Measurements from ENCODE around the gene RANBP9. TPM values are rescaled to one million over a fixed set of nuclear protein-coding genes. Genes with fewer than 3 reads are reported as not detected.

Gene RANBP9
- total and polyA plus RNA-seq, 4 donors: 5.8 to 25.2 (median 14.1) TPM

DNA sequence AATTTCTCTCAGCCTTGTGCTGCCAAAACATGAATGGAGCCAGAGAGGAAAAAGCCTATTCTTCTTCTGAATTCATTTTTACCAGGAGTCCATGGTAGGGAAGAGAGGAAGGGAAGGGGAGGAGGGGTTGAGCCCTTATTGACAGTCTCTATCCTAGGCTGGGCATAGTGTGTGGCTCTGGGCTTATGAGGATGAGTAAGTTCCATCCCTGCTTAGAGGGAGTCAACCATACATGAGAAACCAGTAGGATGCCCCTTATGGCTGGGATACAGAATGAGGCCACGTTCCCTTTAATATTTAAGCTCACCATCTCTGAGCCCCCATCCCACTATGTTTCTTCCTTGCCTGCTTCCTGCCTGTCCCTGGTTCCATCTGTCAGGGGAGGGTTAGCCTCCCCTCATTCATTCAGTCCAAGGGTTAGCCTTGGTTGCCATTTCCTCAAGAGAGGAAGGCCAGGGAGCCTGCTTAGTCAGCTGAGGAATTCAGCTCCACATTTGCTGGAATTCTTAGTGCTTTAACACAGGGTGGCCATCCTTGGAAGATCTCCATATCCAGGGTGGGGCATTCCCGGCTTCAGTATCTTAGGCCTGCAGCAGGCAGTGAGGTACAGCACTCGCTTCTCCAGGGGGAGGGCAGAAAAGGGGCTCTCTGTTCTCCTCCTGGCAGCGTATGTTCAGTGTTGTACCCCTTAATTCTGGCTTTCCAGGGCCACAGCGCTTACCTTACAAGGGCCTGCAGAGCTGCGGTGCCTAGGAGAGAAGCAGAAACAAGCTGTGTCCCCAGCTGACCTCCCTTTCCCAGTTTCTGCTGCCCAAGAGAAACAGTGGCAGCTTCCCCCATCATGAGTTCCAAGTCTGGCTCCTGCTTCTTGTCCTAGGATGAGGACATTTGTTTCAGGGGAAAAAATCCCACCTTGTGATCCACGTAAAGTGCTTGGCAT lies 124.8 kb downstream of the RANBP9 start (continued):
- TF ChIP-seq EGR1 (IDR thresholded peaks at IDR 0.05; ENCODE audit: low read depth in 2 of 2): no peak
- TF ChIP-seq FOXA2 (IDR thresholded peaks at IDR 0.05): no peak
- TF ChIP-seq NR2F2 (IDR thresholded peaks at IDR 0.05): no peak

DNA sequence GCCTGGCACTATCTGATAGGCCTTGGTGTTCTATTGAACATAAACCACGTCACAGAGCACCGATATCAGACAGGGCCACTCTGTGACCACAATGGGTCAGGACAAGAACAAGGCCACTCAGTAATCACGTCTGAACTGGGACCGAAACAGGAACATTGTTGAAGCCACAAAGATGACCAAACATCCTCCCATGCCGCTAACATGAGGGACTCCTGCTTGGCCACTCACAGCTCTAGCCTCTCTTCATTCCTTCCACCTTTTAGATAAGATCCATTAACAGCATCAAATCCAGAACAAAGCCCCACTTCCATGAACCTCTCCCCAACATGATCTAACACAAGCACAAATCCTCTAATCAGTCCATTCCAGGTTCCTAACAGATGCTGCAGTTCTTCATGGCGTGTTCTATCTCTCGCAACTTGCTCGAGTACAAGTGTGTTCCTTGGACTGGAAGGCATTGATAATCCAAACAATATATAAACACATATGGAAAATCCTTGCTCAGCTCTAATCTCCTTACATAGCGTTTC lies 129.9 kb downstream of the RANBP9 start:
- Histone ChIP-seq H3K27ac (ENCODE audit: low read depth in 1 of 2, low read length in 2 of 2) (no peak overlapping the region), H3K4me1 (ENCODE audit: control insufficient read depth in 4 of 4, insufficient read depth in 4 of 4, low read length in 3 of 4) (peaks cover 0 to 6% (median 2%) of the 10 kb centered on the region in 4 donors), H3K9ac (ENCODE audit: low read depth in 1 of 2, low read length in 2 of 2) (no peak overlapping the region), H3K9me3 (ENCODE audit: control insufficient read depth in 4 of 4, low read length in 3 of 4) (no peaks in the 10 kb centered on the region), H3K27me3 (ENCODE audit: control insufficient read depth in 4 of 4, insufficient read depth in 4 of 4, low read length in 3 of 4) (no peaks in the 10 kb centered on the region), H3K4me3 (ENCODE audit: low read depth in 1 of 3, low read length in 3 of 3) (no peak overlapping the region), H3K36me3 (ENCODE audit: control insufficient read depth in 4 of 4, insufficient read depth in 3 of 4, low read depth in 1 of 4, low read length in 3 of 4) (peaks cover 0 to 19% (median 8%) of the 10 kb centered on the region in 4 donors)
- no peak for DNase-seq (ENCODE audit: low spot score)
- no peak for TF ChIP-seq NR2F2 (IDR thresholded peaks at IDR 0.05)
- no peak for TF ChIP-seq JUND (IDR thresholded peaks at IDR 0.05)
- no peak for TF ChIP-seq TAF1 (conservative IDR thresholded peaks at IDR 0.05)
- TF ChIP-seq EGR1 (IDR thresholded peaks at IDR 0.05; ENCODE audit: low read depth in 2 of 2): no peak
- TF ChIP-seq, protein P1, sequence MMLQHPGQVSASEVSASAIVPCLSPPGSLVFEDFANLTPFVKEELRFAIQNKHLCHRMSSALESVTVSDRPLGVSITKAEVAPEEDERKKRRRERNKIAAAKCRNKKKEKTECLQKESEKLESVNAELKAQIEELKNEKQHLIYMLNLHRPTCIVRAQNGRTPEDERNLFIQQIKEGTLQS (IDR thresholded peaks at IDR 0.05): no peak
- TF ChIP-seq, protein P2, sequence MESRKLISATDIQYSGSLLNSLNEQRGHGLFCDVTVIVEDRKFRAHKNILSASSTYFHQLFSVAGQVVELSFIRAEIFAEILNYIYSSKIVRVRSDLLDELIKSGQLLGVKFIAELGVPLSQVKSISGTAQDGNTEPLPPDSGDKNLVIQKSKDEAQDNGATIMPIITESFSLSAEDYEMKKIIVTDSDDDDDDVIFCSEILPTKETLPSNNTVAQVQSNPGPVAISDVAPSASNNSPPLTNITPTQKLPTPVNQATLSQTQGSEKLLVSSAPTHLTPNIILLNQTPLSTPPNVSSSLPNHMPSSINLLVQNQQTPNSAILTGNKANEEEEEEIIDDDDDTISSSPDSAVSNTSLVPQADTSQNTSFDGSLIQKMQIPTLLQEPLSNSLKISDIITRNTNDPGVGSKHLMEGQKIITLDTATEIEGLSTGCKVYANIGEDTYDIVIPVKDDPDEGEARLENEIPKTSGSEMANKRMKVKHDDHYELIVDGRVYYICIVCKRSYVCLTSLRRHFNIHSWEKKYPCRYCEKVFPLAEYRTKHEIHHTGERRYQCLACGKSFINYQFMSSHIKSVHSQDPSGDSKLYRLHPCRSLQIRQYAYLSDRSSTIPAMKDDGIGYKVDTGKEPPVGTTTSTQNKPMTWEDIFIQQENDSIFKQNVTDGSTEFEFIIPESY (IDR thresholded peaks at IDR 0.05): no peak
- TF ChIP-seq, protein P3, sequence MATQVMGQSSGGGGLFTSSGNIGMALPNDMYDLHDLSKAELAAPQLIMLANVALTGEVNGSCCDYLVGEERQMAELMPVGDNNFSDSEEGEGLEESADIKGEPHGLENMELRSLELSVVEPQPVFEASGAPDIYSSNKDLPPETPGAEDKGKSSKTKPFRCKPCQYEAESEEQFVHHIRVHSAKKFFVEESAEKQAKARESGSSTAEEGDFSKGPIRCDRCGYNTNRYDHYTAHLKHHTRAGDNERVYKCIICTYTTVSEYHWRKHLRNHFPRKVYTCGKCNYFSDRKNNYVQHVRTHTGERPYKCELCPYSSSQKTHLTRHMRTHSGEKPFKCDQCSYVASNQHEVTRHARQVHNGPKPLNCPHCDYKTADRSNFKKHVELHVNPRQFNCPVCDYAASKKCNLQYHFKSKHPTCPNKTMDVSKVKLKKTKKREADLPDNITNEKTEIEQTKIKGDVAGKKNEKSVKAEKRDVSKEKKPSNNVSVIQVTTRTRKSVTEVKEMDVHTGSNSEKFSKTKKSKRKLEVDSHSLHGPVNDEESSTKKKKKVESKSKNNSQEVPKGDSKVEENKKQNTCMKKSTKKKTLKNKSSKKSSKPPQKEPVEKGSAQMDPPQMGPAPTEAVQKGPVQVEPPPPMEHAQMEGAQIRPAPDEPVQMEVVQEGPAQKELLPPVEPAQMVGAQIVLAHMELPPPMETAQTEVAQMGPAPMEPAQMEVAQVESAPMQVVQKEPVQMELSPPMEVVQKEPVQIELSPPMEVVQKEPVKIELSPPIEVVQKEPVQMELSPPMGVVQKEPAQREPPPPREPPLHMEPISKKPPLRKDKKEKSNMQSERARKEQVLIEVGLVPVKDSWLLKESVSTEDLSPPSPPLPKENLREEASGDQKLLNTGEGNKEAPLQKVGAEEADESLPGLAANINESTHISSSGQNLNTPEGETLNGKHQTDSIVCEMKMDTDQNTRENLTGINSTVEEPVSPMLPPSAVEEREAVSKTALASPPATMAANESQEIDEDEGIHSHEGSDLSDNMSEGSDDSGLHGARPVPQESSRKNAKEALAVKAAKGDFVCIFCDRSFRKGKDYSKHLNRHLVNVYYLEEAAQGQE (IDR thresholded peaks at IDR 0.05): no peak
- TF ChIP-seq RXRA (IDR thresholded peaks at IDR 0.05): no peak
- TF ChIP-seq RAD21 (IDR thresholded peaks at IDR 0.05): no peak
- no peak for TF ChIP-seq HNF4A (conservative IDR thresholded peaks at IDR 0.05)
- 90% methylated on average over 9 of the region's 9 CpGs for WGBS

DNA sequence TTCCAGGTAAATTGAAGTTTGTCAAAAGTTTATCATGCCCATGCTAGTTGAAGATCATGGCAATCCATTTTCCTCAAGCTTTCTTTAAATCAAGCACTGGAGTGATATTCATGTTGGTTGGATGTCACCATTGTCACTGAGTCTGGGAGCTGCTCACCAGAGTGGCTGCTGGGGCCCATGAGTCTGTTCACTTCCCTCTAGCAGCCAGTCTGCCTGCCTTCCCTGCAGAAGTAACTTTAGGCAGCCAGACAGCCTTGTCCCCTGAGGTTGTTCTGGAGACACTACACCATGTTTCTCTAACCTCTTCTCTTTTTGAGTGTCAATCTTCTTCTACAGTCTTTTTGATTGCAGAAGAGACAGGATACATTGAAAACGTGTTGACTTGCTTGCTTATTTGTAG lies 131.7 kb downstream of the RANBP9 start:
- peaks cover 0 to 18% (median 8%) of the 10 kb centered on the region in 4 donors for H3K36me3 ChIP-seq (ENCODE audit: control insufficient read depth in 4 of 4, insufficient read depth in 3 of 4, low read depth in 1 of 4, low read length in 3 of 4)
- TF ChIP-seq, protein P3 (IDR thresholded peaks at IDR 0.05): no peak
- TF ChIP-seq RAD21 (IDR thresholded peaks at IDR 0.05): no peak
- no peak for TF ChIP-seq JUND (IDR thresholded peaks at IDR 0.05)
- TF ChIP-seq, protein P4, sequence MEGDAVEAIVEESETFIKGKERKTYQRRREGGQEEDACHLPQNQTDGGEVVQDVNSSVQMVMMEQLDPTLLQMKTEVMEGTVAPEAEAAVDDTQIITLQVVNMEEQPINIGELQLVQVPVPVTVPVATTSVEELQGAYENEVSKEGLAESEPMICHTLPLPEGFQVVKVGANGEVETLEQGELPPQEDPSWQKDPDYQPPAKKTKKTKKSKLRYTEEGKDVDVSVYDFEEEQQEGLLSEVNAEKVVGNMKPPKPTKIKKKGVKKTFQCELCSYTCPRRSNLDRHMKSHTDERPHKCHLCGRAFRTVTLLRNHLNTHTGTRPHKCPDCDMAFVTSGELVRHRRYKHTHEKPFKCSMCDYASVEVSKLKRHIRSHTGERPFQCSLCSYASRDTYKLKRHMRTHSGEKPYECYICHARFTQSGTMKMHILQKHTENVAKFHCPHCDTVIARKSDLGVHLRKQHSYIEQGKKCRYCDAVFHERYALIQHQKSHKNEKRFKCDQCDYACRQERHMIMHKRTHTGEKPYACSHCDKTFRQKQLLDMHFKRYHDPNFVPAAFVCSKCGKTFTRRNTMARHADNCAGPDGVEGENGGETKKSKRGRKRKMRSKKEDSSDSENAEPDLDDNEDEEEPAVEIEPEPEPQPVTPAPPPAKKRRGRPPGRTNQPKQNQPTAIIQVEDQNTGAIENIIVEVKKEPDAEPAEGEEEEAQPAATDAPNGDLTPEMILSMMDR (IDR thresholded peaks at IDR 0.05; ENCODE audit: low read depth, low read length, missing input control): no peak
- no peak for TF ChIP-seq EGR1 (IDR thresholded peaks at IDR 0.05; ENCODE audit: low read depth in 2 of 2)
- TF ChIP-seq YY1 (IDR thresholded peaks at IDR 0.05): no peak
- H3K27ac ChIP-seq (ENCODE audit: low read depth in 1 of 2, low read length in 2 of 2): no peak overlapping the region
- H3K4me3 ChIP-seq (ENCODE audit: low read depth in 1 of 3, low read length in 3 of 3): no peak overlapping the region
- DNase-seq (ENCODE audit: low spot score): no peak
- H3K4me1 ChIP-seq (ENCODE audit: control insufficient read depth in 4 of 4, insufficient read depth in 4 of 4, low read length in 3 of 4): peaks cover 0 to 17% (median 13%) of the 10 kb centered on the region in 4 donors
- H3K9me3 ChIP-seq (ENCODE audit: control insufficient read depth in 4 of 4, low read length in 3 of 4): no peaks in the 10 kb centered on the region
- 84% methylated on average over 1 of the region's 1 CpG for WGBS
- H3K27me3 ChIP-seq (ENCODE audit: control insufficient read depth in 4 of 4, insufficient read depth in 4 of 4, low read length in 3 of 4): no peaks in the 10 kb centered on the region
- H3K9ac ChIP-seq (ENCODE audit: low read depth in 1 of 2, low read length in 2 of 2): no peak overlapping the region

Measured in liver (tissue), 9 donors.